ENCODE data around the gene PCDHGA4.
"Not testable (repeated sequence)": the region's sequence is repeated elsewhere in the genome, so short reads cannot be mapped to it uniquely, and the experiment has no call there.

The PCDHGA4 gene

DNA sequence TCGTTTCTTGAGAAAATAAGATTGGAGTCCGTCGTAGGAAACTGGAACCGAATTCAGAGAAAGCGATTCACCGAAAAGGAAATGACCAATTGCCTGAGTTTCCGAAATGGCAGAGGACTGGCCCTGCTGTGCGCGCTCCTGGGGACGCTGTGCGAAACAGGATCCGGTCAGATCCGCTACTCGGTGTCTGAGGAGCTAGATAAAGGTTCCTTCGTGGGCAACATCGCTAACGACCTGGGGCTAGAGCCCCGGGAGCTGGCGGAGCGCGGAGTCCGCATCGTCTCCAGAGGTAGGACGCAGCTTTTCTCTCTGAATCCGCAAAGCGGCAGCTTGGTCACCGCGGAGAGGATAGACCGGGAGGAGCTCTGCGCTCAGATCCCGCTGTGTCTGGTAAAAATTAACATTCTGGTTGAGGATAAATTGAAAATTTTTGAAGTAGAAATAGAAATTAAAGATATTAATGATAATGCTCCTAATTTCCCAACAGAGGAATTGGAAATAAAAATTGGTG is 10.8 kb upstream of the PCDHGA4 start:
- no peak overlapping the region for H2AFZ ChIP-seq (ENCODE audit: low read depth, low read length)

DNA sequence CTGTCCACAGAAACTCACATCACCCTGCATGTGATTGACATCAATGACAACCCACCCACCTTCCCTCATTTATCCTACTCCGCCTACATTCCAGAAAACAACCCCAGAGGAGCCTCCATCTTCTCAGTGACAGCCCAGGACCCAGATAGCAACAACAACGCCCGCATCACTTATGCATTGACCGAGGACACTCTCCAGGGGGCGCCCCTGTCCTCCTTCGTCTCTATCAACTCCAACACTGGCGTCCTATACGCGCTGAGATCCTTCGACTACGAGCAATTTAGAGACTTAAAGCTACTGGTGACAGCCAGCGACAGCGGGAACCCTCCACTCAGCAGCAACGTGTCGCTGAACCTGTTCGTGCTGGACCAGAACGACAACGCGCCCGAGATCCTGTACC is 9.5 kb upstream of the PCDHGA4 start:
- H3K79me2 ChIP-seq (ENCODE audit: low read length): no peaks in the 10 kb centered on the region
- H2AFZ ChIP-seq (ENCODE audit: low read depth, low read length): no peak overlapping the region
- no peaks in the 10 kb centered on the region for H3K36me3 ChIP-seq (replicated peaks; ENCODE audit: low read depth, low read length)
- no peak overlapping the region for H3K4me3 ChIP-seq (ENCODE audit: low read length)
- no peaks in the 10 kb centered on the region for H3K9me3 ChIP-seq (ENCODE audit: insufficient read depth, low read length)
- no peak overlapping the region for H3K4me2 ChIP-seq (ENCODE audit: low read length)
- H3K27ac ChIP-seq (ENCODE audit: low read length): no peak overlapping the region
- no peaks in the 10 kb centered on the region for H3K27me3 ChIP-seq (ENCODE audit: low read depth, low read length)
- no peaks in the 10 kb centered on the region for H4K20me1 ChIP-seq (ENCODE audit: insufficient read depth, low read length)
- H3K9ac ChIP-seq (ENCODE audit: low read length): no peak overlapping the region
- H3K4me1 ChIP-seq (ENCODE audit: low read length): no peaks in the 10 kb centered on the region
- TF ChIP-seq, protein P1, sequence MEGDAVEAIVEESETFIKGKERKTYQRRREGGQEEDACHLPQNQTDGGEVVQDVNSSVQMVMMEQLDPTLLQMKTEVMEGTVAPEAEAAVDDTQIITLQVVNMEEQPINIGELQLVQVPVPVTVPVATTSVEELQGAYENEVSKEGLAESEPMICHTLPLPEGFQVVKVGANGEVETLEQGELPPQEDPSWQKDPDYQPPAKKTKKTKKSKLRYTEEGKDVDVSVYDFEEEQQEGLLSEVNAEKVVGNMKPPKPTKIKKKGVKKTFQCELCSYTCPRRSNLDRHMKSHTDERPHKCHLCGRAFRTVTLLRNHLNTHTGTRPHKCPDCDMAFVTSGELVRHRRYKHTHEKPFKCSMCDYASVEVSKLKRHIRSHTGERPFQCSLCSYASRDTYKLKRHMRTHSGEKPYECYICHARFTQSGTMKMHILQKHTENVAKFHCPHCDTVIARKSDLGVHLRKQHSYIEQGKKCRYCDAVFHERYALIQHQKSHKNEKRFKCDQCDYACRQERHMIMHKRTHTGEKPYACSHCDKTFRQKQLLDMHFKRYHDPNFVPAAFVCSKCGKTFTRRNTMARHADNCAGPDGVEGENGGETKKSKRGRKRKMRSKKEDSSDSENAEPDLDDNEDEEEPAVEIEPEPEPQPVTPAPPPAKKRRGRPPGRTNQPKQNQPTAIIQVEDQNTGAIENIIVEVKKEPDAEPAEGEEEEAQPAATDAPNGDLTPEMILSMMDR (IDR thresholded peaks at IDR 0.05; ENCODE audit: low read depth, low read length): no peak
- no peak for TF ChIP-seq EZH2phosphoT487 (IDR thresholded peaks at IDR 0.05; ENCODE audit: low read depth)

More for the DNA sequence above, 10.8 kb upstream of the PCDHGA4 start:
- Histone ChIP-seq H3K27ac (ENCODE audit: low read length) (no peak overlapping the region), H3K27me3 (ENCODE audit: low read depth, low read length) (no peaks in the 10 kb centered on the region), H3K4me2 (ENCODE audit: low read length) (no peak overlapping the region), H3K9me3 (ENCODE audit: insufficient read depth, low read length) (no peaks in the 10 kb centered on the region), H3K79me2 (ENCODE audit: low read length) (no peaks in the 10 kb centered on the region), H3K36me3 (replicated peaks; ENCODE audit: low read depth, low read length) (no peaks in the 10 kb centered on the region), H4K20me1 (ENCODE audit: insufficient read depth, low read length) (no peaks in the 10 kb centered on the region), H3K4me3 (ENCODE audit: low read length) (no peak overlapping the region), H3K9ac (ENCODE audit: low read length) (no peak overlapping the region), H3K4me1 (ENCODE audit: low read length) (no peaks in the 10 kb centered on the region)
- TF ChIP-seq, protein P1 (IDR thresholded peaks at IDR 0.05; ENCODE audit: low read depth, low read length): no peak
- TF ChIP-seq EZH2phosphoT487 (IDR thresholded peaks at IDR 0.05; ENCODE audit: low read depth): no peak

- H2AFZ ChIP-seq (ENCODE audit: low read depth, low read length); H3K79me2 ChIP-seq (ENCODE audit: low read length); H3K27me3 ChIP-seq (ENCODE audit: low read depth, low read length); H3K9me3 ChIP-seq (ENCODE audit: insufficient read depth, low read length); H3K4me2 ChIP-seq (ENCODE audit: low read length); H3K36me3 ChIP-seq (replicated peaks; ENCODE audit: low read depth, low read length); H3K27ac ChIP-seq (ENCODE audit: low read length); H4K20me1 ChIP-seq (ENCODE audit: insufficient read depth, low read length); H3K9ac ChIP-seq (ENCODE audit: low read length); H3K4me1 ChIP-seq (ENCODE audit: low read length); H3K4me3 ChIP-seq (ENCODE audit: low read length): not testable (repeated sequence)
Observed at GRCh38 chr5:141346017-141346416, 8.8 kb upstream of the PCDHGA4 start.

DNA sequence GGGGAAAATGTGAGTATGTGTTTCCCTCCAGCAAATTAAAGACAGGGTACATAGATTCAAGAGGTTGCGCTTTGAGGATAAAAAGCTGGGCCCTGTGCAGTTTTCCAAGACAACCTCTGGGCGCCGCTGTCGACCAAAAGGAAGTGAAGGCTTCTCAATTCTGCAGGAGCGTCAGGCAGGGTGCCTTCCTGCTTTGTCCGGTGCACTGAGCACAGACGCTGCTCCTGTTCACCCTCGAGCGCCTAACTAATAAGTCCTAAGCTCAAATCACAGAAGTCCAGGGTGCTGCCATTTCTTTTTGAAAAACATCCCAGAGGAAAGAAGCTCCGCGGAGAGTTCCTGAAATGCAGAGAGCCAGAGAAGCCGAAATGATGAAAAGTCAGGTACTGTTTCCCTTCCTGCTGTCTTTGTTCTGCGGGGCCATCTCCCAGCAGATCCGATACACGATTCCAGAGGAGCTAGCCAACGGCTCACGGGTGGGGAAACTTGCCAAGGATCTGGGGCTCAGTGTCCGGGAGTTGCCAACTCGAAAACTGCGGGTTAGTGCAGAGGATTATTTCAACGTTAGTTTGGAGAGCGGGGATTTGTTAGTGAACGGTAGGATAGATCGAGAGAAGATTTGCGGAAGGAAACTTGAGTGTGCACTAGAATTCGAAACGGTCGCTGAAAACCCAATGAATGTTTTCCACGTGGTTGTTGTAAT is 4.8 kb upstream of the PCDHGA4 start, which contains the start of gene PCDHGB1:
TSS of gene PCDHGB1 (plus strand) at position 183 of the 703 bp plus-strand sequence. CDS start at position 345, 162 bp downstream.
- Histone ChIP-seq H2AFZ (ENCODE audit: low read depth, low read length) (no peak within 1 kb of the TSS), H3K9me3 (ENCODE audit: insufficient read depth, low read length) (no peaks in the 10 kb centered on the region), H3K27me3 (ENCODE audit: low read depth, low read length) (no peaks in the 10 kb centered on the region), H3K36me3 (replicated peaks; ENCODE audit: low read depth, low read length) (no peaks in the 10 kb centered on the region), H3K27ac (ENCODE audit: low read length) (no peak within 1 kb of the TSS), H3K4me2 (ENCODE audit: low read length) (no peak within 1 kb of the TSS), H3K4me3 (ENCODE audit: low read length) (no peak within 1 kb of the TSS), H3K4me1 (ENCODE audit: low read length) (0 out of 2 replicates have a peak, but pooled peaks cover 3% of the 10 kb centered on the region), H3K9ac (ENCODE audit: low read length) (no peak within 1 kb of the TSS), H4K20me1 (ENCODE audit: insufficient read depth, low read length) (no peaks in the 10 kb centered on the region), H3K79me2 (ENCODE audit: low read length) (no peaks in the 10 kb centered on the region)
- TF ChIP-seq EZH2phosphoT487 (IDR thresholded peaks at IDR 0.05; ENCODE audit: low read depth): no peak
- TF ChIP-seq, protein P1 (IDR thresholded peaks at IDR 0.05; ENCODE audit: low read depth, low read length): no peak

All from OCI-LY3 (cell line).